Naive thymus-derived CD4-positive, alpha-beta T cell (primary cell): Measurements from ENCODE around the gene TCERG1L. TPM values are rescaled to one million over a fixed set of nuclear protein-coding genes. Genes with fewer than 3 reads are reported as not detected.

Experiments
- ATAC-seq: fragments of 150-1000 bp; cut with Tn5 transposase; 2 replicates; pipeline ENCODE4 v1.10.0; 2021; ENCODE audit warnings: mild to moderate bottlenecking, moderate library complexity
- CTCF ChIA-PET: fragments of 350-600 bp; sonication (Branson Sonifier 250); formaldehyde crosslinking; loops from one replicate; lab custom pipeline; 2021; ENCODE audit warnings: antibody characterized with exemption; lab: Charles Lee
- POLR2A ChIA-PET: fragments of 350-600 bp; sonication (Branson Sonifier 250); formaldehyde crosslinking; loops from one replicate; lab custom pipeline; 2021; ENCODE audit warnings: antibody characterized with exemption, inconsistent platforms; lab: Charles Lee
- DNase-seq, 9 donors: peaks; one replicate each; pipeline versions ENCODE4 v3.0.0 to v3.0.0-alpha.2; 2020 to 2022; ENCODE audit warnings: mixed read lengths in 1 of 9
- H3K27ac ChIP-seq: one replicate; pipeline ENCODE4 v1.7.0; 2013; ENCODE audit warnings: mild to moderate bottlenecking, low read depth, low read length, moderate library complexity
- H3K27me3 ChIP-seq, 2 donors: one replicate each; pipeline ENCODE4 v1.7.0; 2013; ENCODE audit warnings: low read length in 2 of 2, mild to moderate bottlenecking in 2 of 2, moderate library complexity in 2 of 2; ENCODE audit not compliant: control insufficient read depth in 2 of 2, insufficient read depth in 2 of 2
- H3K36me3 ChIP-seq, 3 experiments: 1 replicate in 2 of 3; 2 replicates in 1 of 3; pipeline ENCODE4 v1.7.0; 2013; ENCODE audit warnings: low read length in 3 of 3, mild to moderate bottlenecking in 3 of 3, moderate library complexity in 1 of 3; ENCODE audit not compliant: insufficient read depth in 3 of 3, control insufficient read depth in 2 of 3
- H3K4me1 ChIP-seq, 2 donors: one replicate each; pipeline ENCODE4 v1.7.0; 2013; ENCODE audit warnings: low read length in 2 of 2, mild to moderate bottlenecking in 2 of 2, moderate library complexity in 1 of 2; ENCODE audit not compliant: control insufficient read depth in 2 of 2, insufficient read depth in 2 of 2
- H3K4me3 ChIP-seq: 2 replicates; pipeline ENCODE4 v1.7.0; 2013; ENCODE audit warnings: mild to moderate bottlenecking, low read length
- H3K9me3 ChIP-seq, 3 experiments: 1 replicate in 2 of 3; 2 replicates in 1 of 3; pipeline ENCODE4 v1.7.0; 2013; ENCODE audit warnings: low read length in 3 of 3; ENCODE audit not compliant: control insufficient read depth in 2 of 3
- H3K27ac Mint-ChIP-seq, 9 donors: one replicate each; pipeline ENCODE4 v1.8.0; 2020 to 2022; ENCODE audit warnings: mixed read lengths in 9 of 9, mild to moderate bottlenecking in 8 of 9, moderate library complexity in 5 of 9, inconsistent platforms in 2 of 9
- H3K27me3 Mint-ChIP-seq, 5 donors: one replicate each; pipeline ENCODE4 v1.8.0; 2021 to 2022; ENCODE audit warnings: mixed read lengths in 5 of 5, mild to moderate bottlenecking in 1 of 5
- H3K36me3 Mint-ChIP-seq, 5 donors: one replicate each; pipeline ENCODE4 v1.8.0; 2020 to 2022; ENCODE audit warnings: mixed read lengths in 5 of 5, mild to moderate bottlenecking in 3 of 5, inconsistent platforms in 1 of 5
- H3K4me1 Mint-ChIP-seq, 7 donors: one replicate each; pipeline ENCODE4 v1.8.0; 2020 to 2022; ENCODE audit warnings: mixed read lengths in 7 of 7, mild to moderate bottlenecking in 3 of 7, inconsistent platforms in 1 of 7
- H3K4me3 Mint-ChIP-seq, 10 donors: one replicate each; pipeline ENCODE4 v1.8.0; 2020 to 2022; ENCODE audit warnings: mild to moderate bottlenecking in 10 of 10, mixed read lengths in 10 of 10, moderate library complexity in 6 of 10, inconsistent platforms in 2 of 10
- H3K9me3 Mint-ChIP-seq, 11 donors: one replicate each; pipeline ENCODE4 v1.8.0; 2020 to 2022; ENCODE audit warnings: mixed read lengths in 11 of 11, mild to moderate bottlenecking in 4 of 11, inconsistent platforms in 1 of 11, moderate library complexity in 1 of 11
- intact Hi-C, 2 donors: fragments of 100-400 bp; cut with micrococcal nuclease; formaldehyde crosslinking; loops; one replicate each; pipeline ENCODE4 v1.15.1; 2023
- polyA plus RNA-seq, 2 donors: library from polyadenylated mRNA; unstranded; fragments of 300-500 nt; fragmentation: Illumina TruSeq; gene quantifications; one replicate each; pipeline ENCODE4 v1.2.3, GENCODE V29; 2021
- total RNA-seq, 6 experiments: library from RNA in 5 of 6; stranded (reverse) in 5 of 6; gene quantifications; 1 replicate in 5 of 6; 2 replicates in 1 of 6; pipeline ENCODE4 v1.2.3 and lab custom pipeline; 2021 to 2026

The TCERG1L gene
- total and polyA plus RNA-seq, 7 experiments from 2014 or later, result 0.11 to 0.42 (median 0.39) TPM; not detected in 4

- no peak overlapping the region for H3K27ac ChIP-seq
- no peaks in the 10 kb centered on the region for H3K4me1 ChIP-seq
- ATAC-seq, result no peak
- no peaks in the 10 kb centered on the region for H3K27me3 Mint-ChIP-seq
- no peaks in the 10 kb centered on the region for H3K36me3 ChIP-seq
- DNase-seq, result no peak
- ChIA-PET POLR2A (no interaction called here), CTCF (no interaction called here)
- no peaks in the 10 kb centered on the region for H3K9me3 Mint-ChIP-seq
- intact Hi-C loops, result no loop called here
- H3K9me3 ChIP-seq, result no peaks in the 10 kb centered on the region
- H3K4me3 Mint-ChIP-seq, result no peak overlapping the region
- no peaks in the 10 kb centered on the region for H3K27me3 ChIP-seq
- H3K27ac Mint-ChIP-seq, result no peak overlapping the region
- no peaks in the 10 kb centered on the region for H3K4me1 Mint-ChIP-seq
- H3K36me3 Mint-ChIP-seq, result no peaks in the 10 kb centered on the region
- H3K4me3 ChIP-seq, result no peak overlapping the region
Measured at GRCh38 chr10:131207584-131208532, 103.7 kb downstream of the TCERG1L start.

GRCh38 chr10:131207176-131207575 is 104.3 kb downstream of the TCERG1L start:
- H3K4me1 Mint-ChIP-seq, result no peaks in the 10 kb centered on the region
- Histone ChIP-seq H3K9me3 (no peaks in the 10 kb centered on the region), H3K36me3 (no peaks in the 10 kb centered on the region), H3K4me3 (no peak overlapping the region), H3K4me1 (no peaks in the 10 kb centered on the region), H3K27me3 (no peaks in the 10 kb centered on the region), H3K27ac (no peak overlapping the region)
- intact Hi-C loops, result no loop called here
- no peaks in the 10 kb centered on the region for H3K9me3 Mint-ChIP-seq
- no peak for DNase-seq
- H3K36me3 Mint-ChIP-seq, result no peaks in the 10 kb centered on the region
- H3K4me3 Mint-ChIP-seq, result no peak overlapping the region
- no peak overlapping the region for H3K27ac Mint-ChIP-seq
- ChIA-PET CTCF (no interaction called here), POLR2A (no interaction called here)
- no peak for ATAC-seq
- H3K27me3 Mint-ChIP-seq, result no peaks in the 10 kb centered on the region

GRCh38 chr10:131206111-131206995 is 105.2 kb downstream of the TCERG1L start:
- no peak overlapping the region for H3K27ac Mint-ChIP-seq
- intact Hi-C loops, result no loop called here
- H3K9me3 Mint-ChIP-seq, result no peaks in the 10 kb centered on the region
- Histone ChIP-seq H3K4me3 (no peak overlapping the region), H3K27me3 (no peaks in the 10 kb centered on the region), H3K4me1 (no peaks in the 10 kb centered on the region), H3K9me3 (no peaks in the 10 kb centered on the region), H3K27ac (no peak overlapping the region), H3K36me3 (no peaks in the 10 kb centered on the region)
- ATAC-seq (no peak), DNase-seq (no peak)
- no peaks in the 10 kb centered on the region for H3K27me3 Mint-ChIP-seq
- H3K36me3 Mint-ChIP-seq, result no peaks in the 10 kb centered on the region
- ChIA-PET POLR2A (no interaction called here), CTCF (no interaction called here)
- no peaks in the 10 kb centered on the region for H3K4me1 Mint-ChIP-seq
- no peak overlapping the region for H3K4me3 Mint-ChIP-seq

GRCh38 chr10:131205556-131205955 is 106.0 kb downstream of the TCERG1L start:
- H3K27ac Mint-ChIP-seq, result no peak overlapping the region
- Histone ChIP-seq H3K4me1 (no peaks in the 10 kb centered on the region), H3K27ac (no peak overlapping the region), H3K4me3 (no peak overlapping the region), H3K9me3 (no peaks in the 10 kb centered on the region), H3K36me3 (no peaks in the 10 kb centered on the region), H3K27me3 (no peaks in the 10 kb centered on the region)
- H3K4me1 Mint-ChIP-seq, result no peaks in the 10 kb centered on the region
- no peak for DNase-seq
- intact Hi-C loops, result no loop called here
- no peak for ATAC-seq
- no peaks in the 10 kb centered on the region for H3K36me3 Mint-ChIP-seq
- POLR2A ChIA-PET, result no interaction called here
- H3K27me3 Mint-ChIP-seq, result peaks cover 0 to under 1% (median 0%) of the 10 kb centered on the region in 5 donors
- H3K4me3 Mint-ChIP-seq, result no peak overlapping the region
- CTCF ChIA-PET, result no interaction called here
- H3K9me3 Mint-ChIP-seq, result no peaks in the 10 kb centered on the region

- H3K27ac Mint-ChIP-seq, result no peak overlapping the region
- H3K4me1 Mint-ChIP-seq, result no peaks in the 10 kb centered on the region
- intact Hi-C loops, result no loop called here
- Histone ChIP-seq H3K27ac (no peak overlapping the region), H3K36me3 (no peaks in the 10 kb centered on the region), H3K9me3 (no peaks in the 10 kb centered on the region), H3K4me1 (no peaks in the 10 kb centered on the region), H3K4me3 (no peak overlapping the region), H3K27me3 (no peaks in the 10 kb centered on the region)
- H3K9me3 Mint-ChIP-seq, result no peaks in the 10 kb centered on the region
- DNase-seq (no peak), ATAC-seq (no peak)
- CTCF ChIA-PET, result no interaction called here
- H3K36me3 Mint-ChIP-seq, result no peaks in the 10 kb centered on the region
- H3K27me3 Mint-ChIP-seq, result peaks cover 0 to 10% (median 4%) of the 10 kb centered on the region in 5 donors
- H3K4me3 Mint-ChIP-seq, result no peak overlapping the region
- POLR2A ChIA-PET, result no interaction called here
Measured at GRCh38 chr10:131204406-131205152, 106.9 kb downstream of the TCERG1L start.

- Mint-ChIP-seq H3K9me3 (no peaks in the 10 kb centered on the region), H3K36me3 (no peaks in the 10 kb centered on the region), H3K4me3 (no peak overlapping the region), H3K27me3 (peaks cover 0 to 10% (median 5%) of the 10 kb centered on the region in 5 donors), H3K27ac (no peak overlapping the region), H3K4me1 (no peaks in the 10 kb centered on the region)
- Histone ChIP-seq H3K4me3 (no peak overlapping the region), H3K4me1 (no peaks in the 10 kb centered on the region), H3K27me3 (no peaks in the 10 kb centered on the region), H3K9me3 (no peaks in the 10 kb centered on the region), H3K27ac (no peak overlapping the region), H3K36me3 (no peaks in the 10 kb centered on the region)
- intact Hi-C loops, result no loop called here
- POLR2A ChIA-PET, result no interaction called here
- CTCF ChIA-PET, result no interaction called here
- DNase-seq (no peak), ATAC-seq (no peak)
Measured at GRCh38 chr10:131203456-131204357, 107.8 kb downstream of the TCERG1L start.
